Germinal center (tissue), 1 donor: ENCODE measurements around the gene FNBP1.

ENCODE experiments used
- DNase-seq: peaks from one replicate; pipeline ENCODE4 v3.0.0; 2012; ENCODE audit warnings: mixed read lengths, low spot score

Gene FNBP1

GRCh38 chr9:129854588-129855110 lies 188.3 kb downstream of the FNBP1 start:
- DNase-seq, result no peak

- no peak for DNase-seq
Observed at GRCh38 chr9:129853614-129854013, 189.4 kb downstream of the FNBP1 start.

GRCh38 chr9:129852579-129852978 lies 190.4 kb downstream of the FNBP1 start:
- no peak for DNase-seq

GRCh38 chr9:129851821-129852220 lies 191.2 kb downstream of the FNBP1 start:
- DNase-seq, result no peak

- no peak for DNase-seq
Observed at GRCh38 chr9:129850821-129851550, 192.0 kb downstream of the FNBP1 start.

GRCh38 chr9:129849901-129850300 lies 193.1 kb downstream of the FNBP1 start:
- no peak for DNase-seq

- no peak for DNase-seq
Observed at GRCh38 chr9:129848712-129849441, 194.1 kb downstream of the FNBP1 start.

DNA sequence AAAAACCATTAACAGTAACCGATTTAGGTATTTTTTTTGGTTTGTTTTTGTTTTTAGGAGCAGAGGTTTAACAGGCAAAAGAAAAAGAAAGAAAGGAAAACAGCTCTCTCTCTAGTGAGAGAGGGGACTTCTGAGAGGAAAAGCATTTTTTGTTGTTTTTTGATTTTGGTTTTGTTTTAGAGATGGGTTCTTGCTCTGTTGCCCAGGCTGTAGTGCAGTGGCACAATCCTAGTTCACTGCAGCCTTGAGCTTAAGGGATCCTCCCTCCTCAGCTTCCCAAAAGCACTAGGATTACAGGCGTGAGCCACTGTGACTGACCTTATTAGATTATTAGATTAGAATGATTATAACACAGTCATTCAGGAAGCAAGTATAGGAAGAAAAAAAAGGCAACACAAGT lies 197.6 kb downstream of the FNBP1 start:
- no peak for DNase-seq

DNA sequence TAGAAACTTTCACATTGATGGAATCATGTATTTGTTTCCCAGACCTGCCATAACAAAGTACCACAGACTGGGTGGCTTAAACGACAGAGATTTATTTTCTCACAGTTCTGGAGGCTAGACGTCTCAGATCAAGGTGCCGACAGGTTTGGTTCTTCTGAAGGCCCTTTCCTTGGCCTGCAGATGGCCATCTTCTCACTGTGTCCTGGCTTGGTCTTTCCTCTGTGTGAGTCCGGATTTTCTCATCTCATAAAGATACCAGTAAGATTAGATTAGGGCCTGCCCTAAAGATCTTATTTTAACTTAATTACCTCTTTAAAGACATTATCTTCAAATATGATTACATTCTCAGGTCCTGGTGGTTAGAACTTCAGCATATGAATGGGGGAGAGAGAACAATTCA lies 201.9 kb downstream of the FNBP1 start:
- DNase-seq, result no peak

GRCh38 chr9:129840034-129840433 lies 203.0 kb downstream of the FNBP1 start:
- no peak for DNase-seq

GRCh38 chr9:129839324-129840023 lies 203.5 kb downstream of the FNBP1 start:
- DNase-seq, result no peak

- DNase-seq, result no peak
Observed at GRCh38 chr9:129838707-129839259, 204.2 kb downstream of the FNBP1 start.
